ENCODE measurements around the gene DCPS. TPM values are rescaled to one million over a fixed set of nuclear protein-coding genes. Genes with fewer than 3 reads are reported as not detected.

Gene DCPS
- total RNA-seq, 1 donor from 2014 or later, result 7.2 TPM

DNA sequence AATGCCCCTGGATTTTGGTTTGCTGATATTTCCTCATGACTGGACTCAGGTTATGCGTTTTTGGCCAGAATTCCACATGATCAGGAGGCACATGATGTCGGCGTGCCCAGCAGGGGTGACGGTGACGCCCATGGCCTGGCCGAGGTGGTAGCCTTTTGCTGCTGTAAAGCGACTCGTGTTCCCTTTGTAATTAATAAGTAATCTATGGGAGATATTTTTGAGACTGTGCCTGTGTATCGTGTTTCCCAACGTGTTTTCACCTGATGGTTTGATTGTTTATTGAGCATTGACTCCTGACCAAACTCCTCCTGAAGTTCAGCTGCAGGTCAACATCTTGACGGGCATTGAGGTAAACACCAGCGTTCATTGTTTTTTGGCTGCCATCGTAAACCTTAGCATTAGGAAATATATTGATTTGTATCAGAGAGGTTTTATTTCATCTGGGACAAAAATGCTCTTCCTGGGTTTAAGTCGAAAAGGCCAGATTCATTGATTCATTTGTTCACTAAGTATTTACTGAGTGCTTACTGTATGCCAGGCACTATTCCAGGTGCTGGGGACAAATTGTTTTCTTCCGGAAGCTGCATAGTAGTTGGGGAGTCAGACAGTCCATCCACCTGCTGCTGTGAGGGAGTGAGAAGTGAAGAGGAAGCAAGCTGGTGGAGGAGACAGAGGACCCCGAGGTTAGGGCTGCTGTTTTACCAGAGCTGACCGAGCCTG is 23.6 kb downstream of the DCPS start:
- no peaks in the 10 kb centered on the region for H3K9me3 Mint-ChIP-seq (ENCODE audit: unreplicated experiment)
- H3K4me1 Mint-ChIP-seq (ENCODE audit: low read depth, unreplicated experiment), result peaks cover 4% of the 10 kb centered on the region
- DNase-seq, result no peak
- no peak overlapping the region for H3K4me3 Mint-ChIP-seq (ENCODE audit: unreplicated experiment)
- no peaks in the 10 kb centered on the region for H3K36me3 Mint-ChIP-seq (ENCODE audit: unreplicated experiment)
- H3K27ac Mint-ChIP-seq (ENCODE audit: unreplicated experiment), result no peak overlapping the region
- TF ChIP-seq CTCF (IDR thresholded peaks at IDR 0.05; ENCODE audit: partially characterized antibody, unreplicated experiment), result no peak
- H3K27me3 Mint-ChIP-seq (ENCODE audit: unreplicated experiment), result peaks cover 4% of the 10 kb centered on the region

GRCh38 chr11:126328001-126328390 is 24.1 kb downstream of the DCPS start:
- H3K9me3 Mint-ChIP-seq (ENCODE audit: unreplicated experiment), result no peaks in the 10 kb centered on the region
- H3K27ac Mint-ChIP-seq (ENCODE audit: unreplicated experiment), result no peak overlapping the region
- peaks cover 4% of the 10 kb centered on the region for H3K4me1 Mint-ChIP-seq (ENCODE audit: low read depth, unreplicated experiment)
- TF ChIP-seq CTCF (IDR thresholded peaks at IDR 0.05; ENCODE audit: partially characterized antibody, unreplicated experiment), result no peak
- H3K36me3 Mint-ChIP-seq (ENCODE audit: unreplicated experiment), result no peaks in the 10 kb centered on the region
- no peak overlapping the region for H3K4me3 Mint-ChIP-seq (ENCODE audit: unreplicated experiment)
- DNase-seq, result no peak
- H3K27me3 Mint-ChIP-seq (ENCODE audit: unreplicated experiment), result peaks cover 4% of the 10 kb centered on the region

GRCh38 chr11:126328444-126328843 is 24.6 kb downstream of the DCPS start:
- H3K4me3 Mint-ChIP-seq (ENCODE audit: unreplicated experiment), result no peak overlapping the region
- H3K27ac Mint-ChIP-seq (ENCODE audit: unreplicated experiment), result no peak overlapping the region
- H3K36me3 Mint-ChIP-seq (ENCODE audit: unreplicated experiment), result no peaks in the 10 kb centered on the region
- H3K9me3 Mint-ChIP-seq (ENCODE audit: unreplicated experiment), result no peaks in the 10 kb centered on the region
- peaks cover 4% of the 10 kb centered on the region for H3K4me1 Mint-ChIP-seq (ENCODE audit: low read depth, unreplicated experiment)
- H3K27me3 Mint-ChIP-seq (ENCODE audit: unreplicated experiment), result peaks cover 4% of the 10 kb centered on the region
- DNase-seq, result no peak
- no peak for TF ChIP-seq CTCF (IDR thresholded peaks at IDR 0.05; ENCODE audit: partially characterized antibody, unreplicated experiment)

- Mint-ChIP-seq H3K4me1 (ENCODE audit: low read depth, unreplicated experiment) (peaks cover 4% of the 10 kb centered on the region), H3K27ac (ENCODE audit: unreplicated experiment) (peak overlapping the region; percentile 48), H3K27me3 (ENCODE audit: unreplicated experiment) (peaks cover 4% of the 10 kb centered on the region)
Observed at GRCh38 chr11:126328938-126329643, 25.2 kb downstream of the DCPS start.

More at GRCh38 chr11:126328938-126329643, 25.2 kb downstream of the DCPS start:
- Mint-ChIP-seq H3K9me3 (ENCODE audit: unreplicated experiment) (no peaks in the 10 kb centered on the region), H3K4me3 (ENCODE audit: unreplicated experiment) (no peak overlapping the region), H3K36me3 (ENCODE audit: unreplicated experiment) (no peaks in the 10 kb centered on the region)
- no peak for DNase-seq
- no peak for TF ChIP-seq CTCF (IDR thresholded peaks at IDR 0.05; ENCODE audit: partially characterized antibody, unreplicated experiment)

All from glutamatergic neuron (in vitro differentiated cells).